Endothelial cell (in vitro differentiated cells): ENCODE results near the gene LHX4. TPM values are rescaled to one million over a fixed set of nuclear protein-coding genes. Genes with fewer than 3 reads are reported as not detected.

Experiments used
- DNase-seq: peaks from one replicate; pipeline ENCODE4 v3.0.0; 2021; ENCODE audit warnings: low spot score
- H3K27ac Mint-ChIP-seq: one replicate; pipeline ENCODE4 v1.8.0; 2021; ENCODE audit warnings: mixed read lengths, inconsistent platforms; ENCODE audit not compliant: unreplicated experiment
- H3K27me3 Mint-ChIP-seq: one replicate; pipeline ENCODE4 v1.8.0; 2021; ENCODE audit warnings: mild to moderate bottlenecking, moderate library complexity, mixed read lengths, inconsistent platforms; ENCODE audit not compliant: unreplicated experiment
- H3K36me3 Mint-ChIP-seq: one replicate; pipeline ENCODE4 v1.8.0; 2021; ENCODE audit warnings: mild to moderate bottlenecking, low read depth, mixed read lengths, inconsistent platforms; ENCODE audit not compliant: unreplicated experiment
- H3K4me1 Mint-ChIP-seq: one replicate; pipeline ENCODE4 v1.8.0; 2021; ENCODE audit warnings: mild to moderate bottlenecking, mixed read lengths, inconsistent platforms; ENCODE audit not compliant: unreplicated experiment
- H3K4me3 Mint-ChIP-seq: one replicate; pipeline ENCODE4 v1.8.0; 2021; ENCODE audit warnings: mild to moderate bottlenecking, mixed read lengths, inconsistent platforms; ENCODE audit not compliant: unreplicated experiment
- H3K9me3 Mint-ChIP-seq: one replicate; pipeline ENCODE4 v1.8.0; 2021; ENCODE audit warnings: mixed read lengths, inconsistent platforms; ENCODE audit not compliant: unreplicated experiment
- total RNA-seq: library from RNA; stranded (reverse); fragmentation: NEBNext Ultra II Directional; extraction: Animal tissue kit (Norgen Biotek cat#: 25700); gene quantifications from one replicate; pipeline ENCODE4 v1.2.1, GENCODE V29; 2021; ENCODE audit not compliant: unreplicated experiment
- TF ChIP-seq, protein P1 (sequence below): fragments of 200-600 bp; sonication (generic); IDR thresholded peaks from one replicate; pipeline ENCODE4 v1.5.0; 2021; ENCODE audit warnings: antibody characterized with exemption; ENCODE audit not compliant: unreplicated experiment

The LHX4 gene
- total RNA-seq, 1 donor from 2014 or later: 1.5 TPM

DNA sequence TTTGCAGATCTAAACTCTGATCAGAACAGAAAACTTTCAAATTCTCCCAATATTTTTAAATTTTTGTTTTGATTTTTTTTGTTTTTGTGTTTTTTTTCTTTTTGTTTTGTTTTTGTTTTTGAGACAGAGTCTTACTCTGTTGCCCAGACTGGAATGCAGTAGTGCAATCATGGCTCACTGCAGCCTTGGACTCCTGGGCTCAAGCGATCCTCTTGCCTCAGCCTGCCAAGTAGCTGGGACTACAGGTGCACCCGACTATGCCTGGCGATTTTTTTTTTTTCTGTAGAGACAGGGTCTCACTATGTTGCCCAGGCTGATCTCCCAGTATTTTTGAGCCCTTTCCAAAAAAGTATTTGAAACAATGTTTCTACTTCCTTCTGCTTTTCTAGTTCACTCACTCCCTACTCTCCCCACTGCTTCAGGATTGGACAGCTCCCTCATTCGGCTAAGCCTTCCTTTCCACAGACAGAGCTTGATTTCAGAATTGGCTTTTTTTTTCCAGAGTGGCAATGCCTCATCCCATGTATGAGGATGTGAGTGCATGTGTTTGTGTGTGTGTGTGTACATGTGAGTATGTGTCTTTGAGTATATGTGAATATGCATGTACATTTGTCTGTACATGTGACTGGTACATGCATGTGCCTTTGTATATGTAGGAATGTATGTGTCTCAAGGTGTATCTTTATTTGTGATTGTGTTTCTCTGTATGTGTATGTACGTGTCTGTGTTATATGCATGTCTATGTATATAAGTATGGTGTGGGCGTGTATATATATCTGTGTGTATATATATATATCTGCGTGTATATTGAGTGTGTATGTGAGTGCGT, 11.9 kb downstream of the LHX4 start:
- Mint-ChIP-seq H3K9me3 (no peaks in the 10 kb centered on the region), H3K27me3 (peaks cover 8% of the 10 kb centered on the region), H3K27ac (no peak overlapping the region), H3K36me3 (no peaks in the 10 kb centered on the region), H3K4me3 (no peak overlapping the region), H3K4me1 (peaks cover 10% of the 10 kb centered on the region)
- TF ChIP-seq, protein P1, sequence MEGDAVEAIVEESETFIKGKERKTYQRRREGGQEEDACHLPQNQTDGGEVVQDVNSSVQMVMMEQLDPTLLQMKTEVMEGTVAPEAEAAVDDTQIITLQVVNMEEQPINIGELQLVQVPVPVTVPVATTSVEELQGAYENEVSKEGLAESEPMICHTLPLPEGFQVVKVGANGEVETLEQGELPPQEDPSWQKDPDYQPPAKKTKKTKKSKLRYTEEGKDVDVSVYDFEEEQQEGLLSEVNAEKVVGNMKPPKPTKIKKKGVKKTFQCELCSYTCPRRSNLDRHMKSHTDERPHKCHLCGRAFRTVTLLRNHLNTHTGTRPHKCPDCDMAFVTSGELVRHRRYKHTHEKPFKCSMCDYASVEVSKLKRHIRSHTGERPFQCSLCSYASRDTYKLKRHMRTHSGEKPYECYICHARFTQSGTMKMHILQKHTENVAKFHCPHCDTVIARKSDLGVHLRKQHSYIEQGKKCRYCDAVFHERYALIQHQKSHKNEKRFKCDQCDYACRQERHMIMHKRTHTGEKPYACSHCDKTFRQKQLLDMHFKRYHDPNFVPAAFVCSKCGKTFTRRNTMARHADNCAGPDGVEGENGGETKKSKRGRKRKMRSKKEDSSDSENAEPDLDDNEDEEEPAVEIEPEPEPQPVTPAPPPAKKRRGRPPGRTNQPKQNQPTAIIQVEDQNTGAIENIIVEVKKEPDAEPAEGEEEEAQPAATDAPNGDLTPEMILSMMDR: no peak
- DNase-seq: no peak

DNA sequence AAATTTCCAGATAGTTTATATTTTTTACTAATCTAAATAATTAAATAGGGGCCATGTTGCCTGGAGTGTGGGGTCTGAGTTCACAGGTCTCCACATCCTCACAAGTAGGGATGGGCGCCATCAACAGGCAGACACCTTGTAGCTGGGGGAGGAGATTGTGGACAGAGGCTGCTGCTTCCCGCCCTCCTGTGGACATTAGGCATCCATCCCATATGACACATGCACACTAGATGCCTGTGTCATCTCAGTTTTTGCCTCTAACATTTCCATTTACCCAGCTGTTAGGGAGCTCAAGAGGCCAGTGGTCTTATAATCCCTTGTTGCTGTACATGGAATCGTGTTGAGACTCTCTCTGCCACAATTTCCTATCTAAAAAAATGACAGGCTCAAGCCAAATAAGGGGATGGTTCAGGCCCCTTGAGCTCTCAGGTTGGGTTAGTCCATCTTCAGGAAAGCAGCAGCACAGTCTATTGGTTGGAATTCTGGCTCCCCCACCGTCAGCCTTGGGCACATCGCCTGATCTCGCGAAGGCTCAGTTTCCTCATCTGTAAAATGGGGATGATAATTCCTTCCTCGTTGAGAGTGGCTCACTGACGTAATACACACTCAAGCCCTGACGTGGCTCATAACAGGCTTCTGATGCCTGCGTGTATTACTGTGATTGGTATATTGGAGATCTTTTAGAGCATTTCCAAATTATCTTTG, 13.6 kb downstream of the LHX4 start:
- peaks cover 24% of the 10 kb centered on the region for H3K4me1 Mint-ChIP-seq
- no peak overlapping the region for H3K27ac Mint-ChIP-seq
- H3K4me3 Mint-ChIP-seq: no peak overlapping the region
- no peaks in the 10 kb centered on the region for H3K36me3 Mint-ChIP-seq
- H3K27me3 Mint-ChIP-seq: peaks cover 1% of the 10 kb centered on the region
- TF ChIP-seq, protein P1: no peak
- no peak for DNase-seq
- H3K9me3 Mint-ChIP-seq: no peaks in the 10 kb centered on the region

DNA sequence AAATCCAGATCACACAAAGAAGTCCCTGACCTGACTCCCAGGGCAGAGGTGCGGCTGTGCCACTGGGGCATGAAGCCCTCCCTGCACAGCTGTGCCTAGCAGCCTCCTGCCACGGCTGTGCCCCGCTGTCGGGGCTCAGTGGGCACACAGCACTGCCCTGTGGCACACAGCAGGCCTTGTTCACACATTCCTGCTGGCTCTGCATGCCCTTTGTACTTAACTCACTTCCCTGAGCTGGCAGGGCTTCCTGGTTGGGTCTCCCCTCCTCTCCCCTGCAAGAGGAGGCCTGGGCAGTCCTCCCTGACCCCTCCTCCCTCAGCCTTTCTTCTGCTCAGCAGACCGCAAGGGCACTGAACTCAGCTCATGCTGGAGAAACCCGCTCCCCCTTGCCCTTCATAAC, 14.8 kb downstream of the LHX4 start:
- Mint-ChIP-seq H3K4me3 (no peak overlapping the region), H3K27ac (no peak overlapping the region), H3K9me3 (no peaks in the 10 kb centered on the region), H3K27me3 (peaks cover 5% of the 10 kb centered on the region), H3K36me3 (peaks cover 3% of the 10 kb centered on the region), H3K4me1 (peaks cover 35% of the 10 kb centered on the region)
- no peak for DNase-seq
- TF ChIP-seq, protein P1: no peak

DNA sequence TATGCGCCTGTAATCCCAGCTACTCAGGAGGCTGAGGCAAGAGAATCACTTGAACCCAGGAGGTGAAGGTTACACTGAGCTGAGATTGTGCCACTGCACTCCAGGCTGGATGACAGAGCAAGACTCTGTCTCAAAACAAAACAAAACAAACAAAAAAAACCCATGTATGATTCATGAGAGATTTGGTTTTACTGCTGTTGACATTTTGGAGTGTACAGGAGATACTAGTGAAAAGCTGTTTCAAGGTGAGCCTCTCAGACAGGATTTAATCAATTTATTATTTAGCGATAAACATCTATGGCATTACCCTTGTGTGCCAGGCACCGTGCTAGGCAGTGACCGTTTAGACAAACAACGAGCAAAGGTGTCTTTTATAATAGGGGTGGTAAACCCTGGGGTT, 16.5 kb downstream of the LHX4 start:
- peaks cover 8% of the 10 kb centered on the region for H3K27me3 Mint-ChIP-seq
- DNase-seq: no peak
- no peaks in the 10 kb centered on the region for H3K9me3 Mint-ChIP-seq
- H3K27ac Mint-ChIP-seq: no peak overlapping the region
- TF ChIP-seq, protein P1: no peak
- no peak overlapping the region for H3K4me3 Mint-ChIP-seq
- peaks cover 10% of the 10 kb centered on the region for H3K36me3 Mint-ChIP-seq
- peaks cover 52% of the 10 kb centered on the region for H3K4me1 Mint-ChIP-seq

DNA sequence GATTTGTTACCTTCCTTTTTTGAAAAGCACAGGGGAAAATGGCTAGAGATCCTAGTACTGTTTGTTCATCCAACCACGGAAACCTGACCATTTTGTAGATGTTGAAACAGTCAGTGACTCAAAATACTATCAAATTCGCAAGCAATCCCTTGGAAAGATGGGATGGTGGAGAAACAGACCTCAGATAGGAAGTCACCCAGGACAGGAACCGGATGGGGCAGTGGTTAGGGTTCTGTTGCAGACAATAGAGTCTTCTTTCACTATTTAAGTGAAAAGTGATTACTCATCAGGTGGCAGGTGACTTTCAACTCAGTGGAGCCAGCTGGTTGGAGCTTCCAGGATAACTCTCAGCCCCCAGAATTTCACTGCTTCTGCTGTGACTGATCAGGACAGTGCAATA, 17.0 kb downstream of the LHX4 start:
- no peak overlapping the region for H3K27ac Mint-ChIP-seq
- H3K4me1 Mint-ChIP-seq: peaks cover 57% of the 10 kb centered on the region
- H3K36me3 Mint-ChIP-seq: peaks cover 11% of the 10 kb centered on the region
- DNase-seq: no peak
- TF ChIP-seq, protein P1: no peak
- H3K4me3 Mint-ChIP-seq: peak overlapping the region; percentile 42
- no peaks in the 10 kb centered on the region for H3K9me3 Mint-ChIP-seq
- H3K27me3 Mint-ChIP-seq: peaks cover 8% of the 10 kb centered on the region
